GM12865 (cell line): ENCODE results near the gene COL23A1.

Experiments
- DNase-seq: peaks from one replicate; pipeline ENCODE4 v3.0.0; 2010; ENCODE audit warnings: low read depth
- H3K4me3 ChIP-seq: 2 replicates; pipeline ENCODE4 v1.5.1; 2011; ENCODE audit warnings: mild to moderate bottlenecking, low read depth, low read length, control low read depth
- CTCF ChIP-seq: IDR thresholded peaks from 2 replicates; pipeline ENCODE4 v1.5.1; 2011; ENCODE audit warnings: low read length, control low read depth, low read depth, inconsistent platforms; ENCODE audit not compliant: insufficient read depth; ENCODE audit errors: missing control alignments

COL23A1 gene

GRCh38 chr5:178463321-178464155 is 126.7 kb downstream of the COL23A1 start:
- no peak overlapping the region for H3K4me3 ChIP-seq
- no peak for TF ChIP-seq CTCF
- no peak for DNase-seq

- TF ChIP-seq CTCF: no peak
- H3K4me3 ChIP-seq: no peak overlapping the region
- no peak for DNase-seq
These were observed 127.4 kb downstream of the COL23A1 start for GRCh38 chr5:178462816-178463215.

GRCh38 chr5:178462076-178462475 is 128.1 kb downstream of the COL23A1 start:
- no peak overlapping the region for H3K4me3 ChIP-seq
- TF ChIP-seq CTCF: no peak
- no peak for DNase-seq

- H3K4me3 ChIP-seq: no peak overlapping the region
- TF ChIP-seq CTCF: peak; percentile 69
- peak; percentile 44 for DNase-seq
These were observed 129.0 kb downstream of the COL23A1 start for GRCh38 chr5:178461004-178461730.

GRCh38 chr5:178460598-178460997 is 129.6 kb downstream of the COL23A1 start:
- H3K4me3 ChIP-seq: no peak overlapping the region
- no peak for TF ChIP-seq CTCF
- DNase-seq: no peak

GRCh38 chr5:178460174-178460573 is 130.0 kb downstream of the COL23A1 start:
- no peak for DNase-seq
- no peak for TF ChIP-seq CTCF
- no peak overlapping the region for H3K4me3 ChIP-seq
